CD4-positive, CD25-positive, alpha-beta regulatory T cell (primary cell): ENCODE data around the gene MEAF6. TPM values are rescaled to one million over a fixed set of nuclear protein-coding genes. Genes with fewer than 3 reads are reported as not detected.
"Not testable (repeated sequence)": the region's sequence is repeated elsewhere in the genome, so short reads cannot be mapped to it uniquely, and the experiment has no call there.

Experiments
- ATAC-seq, 2 donors: fragments of 150-1000 bp; cut with Tn5 transposase; one replicate each; pipeline ENCODE4 v1.10.0; 2021; ENCODE audit warnings: low read depth in 2 of 2, moderate number of reproducible peaks in 2 of 2, moderate library complexity in 1 of 2
- DNase-seq, 3 donors: peaks; one replicate each; pipeline versions ENCODE4 v3.0.0 to v3.0.0-alpha.2; 2012 to 2022; ENCODE audit warnings: mixed read lengths in 1 of 3
- H3K27ac ChIP-seq: one replicate; pipeline ENCODE4 v1.7.0; 2013; ENCODE audit warnings: mild to moderate bottlenecking, low read length; ENCODE audit not compliant: insufficient read depth, poor library complexity, severe bottlenecking
- H3K27me3 ChIP-seq: one replicate; pipeline ENCODE4 v1.7.0; 2013; ENCODE audit warnings: low read length; ENCODE audit not compliant: control insufficient read depth, insufficient read depth
- H3K36me3 ChIP-seq: one replicate; pipeline ENCODE4 v1.7.0; 2013; ENCODE audit warnings: mild to moderate bottlenecking, low read length, moderate library complexity; ENCODE audit not compliant: control insufficient read depth, insufficient read depth
- H3K4me1 ChIP-seq: 2 replicates; pipeline ENCODE4 v1.7.0; 2013; ENCODE audit warnings: mild to moderate bottlenecking, low read length; ENCODE audit not compliant: insufficient read depth, control insufficient read depth, poor library complexity, severe bottlenecking
- H3K4me3 ChIP-seq: one replicate; pipeline ENCODE4 v1.7.0; 2013; ENCODE audit warnings: low read depth, mild to moderate bottlenecking, low read length, moderate library complexity
- H3K9me3 ChIP-seq, 2 experiments: 1 replicate in 1 of 2; 2 replicates in 1 of 2; pipeline ENCODE4 v1.7.0; 2013; ENCODE audit warnings: low read length in 2 of 2, mild to moderate bottlenecking in 1 of 2, moderate library complexity in 1 of 2; ENCODE audit not compliant: control insufficient read depth in 2 of 2
- H3K27ac Mint-ChIP-seq, 3 donors: one replicate each; pipeline ENCODE4 v1.8.0; 2020 to 2022; ENCODE audit warnings: mild to moderate bottlenecking in 3 of 3, mixed read lengths in 3 of 3, moderate library complexity in 2 of 3
- H3K27me3 Mint-ChIP-seq: one replicate; pipeline ENCODE4 v1.8.0; 2022; ENCODE audit warnings: mild to moderate bottlenecking, mixed read lengths
- H3K36me3 Mint-ChIP-seq: one replicate; pipeline ENCODE4 v1.8.0; 2020; ENCODE audit warnings: mixed read lengths
- H3K4me1 Mint-ChIP-seq, 4 donors: one replicate each; pipeline ENCODE4 v1.8.0; 2020 to 2022; ENCODE audit warnings: mixed read lengths in 4 of 4, mild to moderate bottlenecking in 1 of 4
- H3K4me3 Mint-ChIP-seq, 4 donors: one replicate each; pipeline ENCODE4 v1.8.0; 2020 to 2022; ENCODE audit warnings: mild to moderate bottlenecking in 4 of 4, mixed read lengths in 4 of 4, moderate library complexity in 3 of 4
- H3K9me3 Mint-ChIP-seq, 7 donors: one replicate each; pipeline ENCODE4 v1.8.0; 2020 to 2022; ENCODE audit warnings: mixed read lengths in 7 of 7, mild to moderate bottlenecking in 3 of 7, moderate library complexity in 2 of 7
- polyA plus RNA-seq, 4 donors: library from polyadenylated mRNA; unstranded; fragments of 300-500 nt; fragmentation: Illumina TruSeq; gene quantifications; one replicate each; pipeline ENCODE4 v1.2.3, GENCODE V29; 2021
- total RNA-seq: library from RNA; stranded (reverse); gene quantifications from one replicate; pipeline ENCODE4 v1.2.3, GENCODE V29; 2022

MEAF6 gene
- total RNA-seq (52.3 TPM), polyA plus RNA-seq (100 to 1,000 TPM; 143 to 163 (median 150) TPM)

DNA sequence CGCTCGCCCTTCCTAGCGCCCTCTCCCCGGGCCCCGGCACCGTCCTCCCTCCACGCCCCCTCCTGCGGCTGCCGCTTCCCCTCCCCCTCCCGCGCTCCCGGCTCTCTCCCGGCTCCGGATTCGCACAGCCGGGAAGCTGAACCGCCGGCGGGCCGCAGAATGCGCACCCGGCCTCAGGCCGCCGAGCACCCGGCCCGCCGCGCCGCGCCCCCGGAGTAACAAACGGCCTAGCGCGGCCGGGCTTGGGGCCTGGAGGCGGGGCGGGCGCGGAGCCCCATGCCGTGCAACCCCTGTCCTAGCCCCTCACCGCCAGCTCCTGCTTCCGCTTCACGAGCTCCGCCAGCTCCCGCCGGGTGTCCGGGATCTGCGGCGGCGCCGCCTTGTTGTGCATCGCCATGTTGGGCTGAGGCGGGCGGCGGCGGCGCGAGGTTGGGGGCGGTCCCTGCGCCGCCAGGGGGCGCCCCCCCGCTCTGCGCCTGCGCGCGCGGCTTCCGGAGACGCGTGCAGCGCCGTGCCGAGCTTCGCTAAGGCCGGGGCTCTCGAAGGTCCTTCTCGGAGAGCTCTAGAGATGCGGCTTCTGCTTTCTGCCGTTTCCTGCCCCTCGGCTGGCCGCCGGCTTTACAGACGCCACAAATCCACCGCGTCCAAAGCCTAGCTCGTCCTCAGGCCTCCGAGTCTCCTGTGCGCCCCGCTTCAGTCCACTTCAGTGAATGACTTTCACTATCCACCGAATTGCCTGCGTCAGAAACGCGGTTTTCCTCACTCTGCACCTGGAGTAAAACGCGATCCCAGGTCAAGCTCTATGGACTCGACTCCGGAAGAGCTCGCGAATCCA, at the start of gene MEAF6:
TSS of gene MEAF6 (minus strand) at position 417 of the 835 bp plus-strand sequence. CDS start at position 397, 20 bp downstream.
- H3K4me3 ChIP-seq = peak within 1 kb of the TSS; percentile 91
- peak; percentile 96 for ATAC-seq
- peaks cover 11% of the 10 kb centered on the region for H3K36me3 ChIP-seq
- no peaks in the 10 kb centered on the region for H3K27me3 ChIP-seq
- H3K9me3 Mint-ChIP-seq = peaks cover 0 to 2% (median 0%) of the 10 kb centered on the region in 7 donors
- H3K4me1 ChIP-seq = peaks cover 32% of the 10 kb centered on the region
- peak within 1 kb of the TSS; percentile 87 for H3K27ac ChIP-seq
- peaks cover 11% of the 10 kb centered on the region for H3K36me3 Mint-ChIP-seq
- H3K27ac Mint-ChIP-seq = peak within 1 kb of the TSS; percentile 96 to 99 (median 98)
- H3K4me3 Mint-ChIP-seq = peak within 1 kb of the TSS; percentile 94 to 98 (median 97)
- peaks cover 20 to 45% (median 36%) of the 10 kb centered on the region in 4 donors for H3K4me1 Mint-ChIP-seq
- no peaks in the 10 kb centered on the region for H3K9me3 ChIP-seq
- H3K27me3 Mint-ChIP-seq = no peaks in the 10 kb centered on the region
- DNase-seq = peak; percentile 81 to 86 (median 85)

DNA sequence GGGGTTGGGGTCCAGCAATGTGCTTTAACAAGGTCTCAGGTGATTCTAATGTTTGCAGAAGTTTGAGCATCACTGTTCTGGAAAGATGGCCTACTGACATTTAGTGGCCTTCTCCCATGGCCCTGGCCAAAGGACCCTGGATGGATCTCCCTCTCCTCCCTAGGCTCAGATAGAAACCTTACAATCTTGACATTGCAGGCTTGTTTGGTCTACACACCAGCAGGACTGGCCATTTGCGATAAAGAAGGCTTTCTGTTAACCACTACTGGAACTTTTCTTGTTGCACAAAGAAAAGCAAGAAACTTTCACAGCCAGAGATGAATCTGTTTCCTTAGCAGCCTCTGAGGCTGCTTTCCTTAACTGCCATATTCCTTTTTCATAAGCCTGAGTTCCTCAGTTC, 48.4 kb upstream of the MEAF6 start:
- Mint-ChIP-seq H3K4me3 (no peak overlapping the region), H3K27me3 (peaks cover 6% of the 10 kb centered on the region), H3K36me3 (peaks cover 23% of the 10 kb centered on the region), H3K9me3 (no peaks in the 10 kb centered on the region), H3K27ac (peak overlapping the region in 1 of 3 donors; percentile 29), H3K4me1 (peaks cover 0 to 4% (median 1%) of the 10 kb centered on the region in 4 donors)
- no peak overlapping the region for H3K27ac ChIP-seq
- no peak overlapping the region for H3K4me3 ChIP-seq
- peaks cover 32% of the 10 kb centered on the region for H3K36me3 ChIP-seq
- DNase-seq (no peak), ATAC-seq (no peak)
- no peaks in the 10 kb centered on the region for H3K4me1 ChIP-seq
- no peaks in the 10 kb centered on the region for H3K9me3 ChIP-seq
- no peaks in the 10 kb centered on the region for H3K27me3 ChIP-seq

DNA sequence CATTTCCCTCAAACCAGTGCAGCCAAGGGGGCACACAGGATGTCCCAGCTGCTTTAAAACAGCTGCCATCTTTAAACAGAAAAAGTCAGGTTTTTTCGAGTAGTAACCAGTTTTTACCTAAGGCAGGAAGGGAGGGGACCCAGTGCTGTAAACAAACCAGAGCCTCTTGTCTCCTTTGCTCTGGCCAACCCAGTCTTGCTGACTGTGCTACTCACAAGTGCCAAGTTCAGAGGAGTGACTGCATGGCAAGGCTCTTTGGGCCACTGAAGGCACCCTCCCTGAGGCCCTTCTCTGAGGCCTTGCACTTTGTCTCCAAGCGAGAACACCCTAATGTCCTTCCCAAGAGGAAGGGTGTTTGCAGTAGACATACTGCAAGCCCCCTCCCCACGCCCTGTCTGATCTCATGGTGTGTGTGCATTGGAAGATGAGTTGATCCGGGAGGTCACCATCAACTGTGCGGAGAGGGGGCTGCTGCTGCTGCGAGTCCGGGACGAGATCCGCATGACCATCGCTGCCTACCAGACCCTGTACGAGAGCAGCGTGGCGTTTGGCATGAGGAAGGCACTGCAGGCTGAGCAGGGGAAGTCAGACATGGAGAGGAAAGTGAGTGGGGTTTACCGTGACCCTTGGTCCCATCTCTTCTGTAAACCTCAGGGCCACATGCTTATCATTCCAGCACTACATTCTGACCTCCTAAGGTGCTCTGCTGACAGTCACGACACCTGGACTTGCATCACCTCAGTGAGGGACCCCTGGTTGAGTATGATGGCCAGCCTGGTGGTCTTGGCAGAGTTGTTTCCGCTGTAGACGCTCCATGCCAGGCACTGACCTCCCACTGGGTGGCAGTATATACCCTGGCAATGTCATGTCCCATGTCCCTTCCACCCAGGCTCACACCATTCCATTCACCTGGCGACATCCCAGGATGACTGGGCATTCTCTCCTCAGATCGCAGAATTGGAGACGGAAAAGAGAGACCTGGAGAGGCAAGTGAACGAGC, 46.9 kb upstream of the MEAF6 start:
- Histone ChIP-seq H3K4me3 (no peak overlapping the region), H3K27me3 (no peaks in the 10 kb centered on the region), H3K4me1 (no peaks in the 10 kb centered on the region), H3K27ac (no peak overlapping the region), H3K9me3 (no peaks in the 10 kb centered on the region), H3K36me3 (peaks cover 17% of the 10 kb centered on the region)
- Mint-ChIP-seq H3K4me1 (peaks cover 0 to 7% (median 1%) of the 10 kb centered on the region in 4 donors), H3K36me3 (peaks cover 9% of the 10 kb centered on the region), H3K4me3 (no peak overlapping the region), H3K27ac (peak overlapping the region in 2 of 3 donors; percentile 73 to 84), H3K9me3 (no peaks in the 10 kb centered on the region), H3K27me3 (peaks cover 6% of the 10 kb centered on the region)
- ATAC-seq (no peak), DNase-seq (peak in 2 of 3 donors; percentile 14 to 82)

DNA sequence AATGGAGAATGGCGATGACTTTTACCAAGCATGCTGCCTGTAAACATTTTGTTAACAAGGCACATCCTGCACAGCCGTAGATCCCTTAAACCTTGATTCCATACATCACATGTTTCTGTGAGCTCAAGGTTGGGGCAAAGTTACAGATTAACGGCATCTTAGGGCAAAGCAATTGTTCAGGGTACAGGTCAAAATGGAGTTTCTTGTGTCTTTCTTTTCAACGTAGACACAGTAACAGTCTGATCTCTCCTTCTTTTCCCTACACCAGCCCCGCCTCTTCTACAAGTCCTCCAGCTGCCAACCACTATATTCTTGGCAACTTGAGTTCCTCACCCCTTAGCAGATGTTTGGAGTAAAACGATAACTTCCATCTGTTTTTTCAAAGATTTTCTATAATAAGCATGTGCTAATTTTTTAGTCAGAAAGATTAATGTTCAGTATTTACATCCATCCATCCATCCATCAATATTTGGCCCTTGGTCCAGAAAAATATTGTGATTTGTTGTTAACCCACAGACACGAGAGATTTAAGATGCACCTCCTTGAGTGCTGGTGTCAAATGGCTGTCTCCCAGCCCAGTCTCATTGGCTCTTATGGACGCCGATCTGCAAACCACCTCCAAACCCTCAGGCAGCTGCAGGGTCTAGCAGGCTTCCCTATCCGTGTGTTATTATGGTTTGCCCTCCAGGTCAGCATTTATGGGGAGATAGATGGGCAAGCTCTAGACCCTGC, 46.0 kb upstream of the MEAF6 start:
- no peaks in the 10 kb centered on the region for H3K4me1 ChIP-seq
- H3K4me1 Mint-ChIP-seq = peaks cover 0 to 7% (median 1%) of the 10 kb centered on the region in 4 donors
- H3K9me3 Mint-ChIP-seq = no peaks in the 10 kb centered on the region
- DNase-seq (no peak), ATAC-seq (no peak)
- peak overlapping the region in 1 of 3 donors; percentile 66 for H3K27ac Mint-ChIP-seq
- peaks cover 8% of the 10 kb centered on the region for H3K36me3 ChIP-seq
- H3K27me3 ChIP-seq = no peaks in the 10 kb centered on the region
- H3K4me3 ChIP-seq = no peak overlapping the region
- peaks cover 6% of the 10 kb centered on the region for H3K27me3 Mint-ChIP-seq
- H3K4me3 Mint-ChIP-seq = peak overlapping the region in 1 of 4 donors; percentile 21
- H3K9me3 ChIP-seq = no peaks in the 10 kb centered on the region
- no peak overlapping the region for H3K27ac ChIP-seq
- H3K36me3 Mint-ChIP-seq = peaks cover 3% of the 10 kb centered on the region

DNA sequence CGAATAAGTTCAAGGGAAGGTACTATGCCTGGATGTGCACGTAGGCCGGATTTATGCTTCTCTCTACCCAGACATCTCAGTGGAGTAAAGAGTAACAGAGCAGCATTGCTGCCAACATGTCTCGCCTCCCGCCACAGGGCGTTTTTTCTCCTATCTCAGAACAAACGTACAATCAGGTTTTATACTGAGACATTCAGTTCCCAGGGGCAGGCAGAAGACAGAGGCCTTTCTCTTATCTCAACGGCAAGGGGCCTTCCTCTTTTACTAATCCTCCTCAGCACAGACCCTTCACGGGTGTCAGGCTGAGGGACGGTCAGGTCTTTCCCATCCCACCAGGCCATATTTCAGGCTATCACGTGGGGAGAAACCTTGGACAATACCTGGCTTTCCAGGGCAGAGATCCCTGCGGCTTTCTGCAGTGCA, 45.4 kb upstream of the MEAF6 start:
- not testable (repeated sequence) for ATAC-seq, H3K4me3 ChIP-seq, H3K4me1 ChIP-seq, H3K27ac Mint-ChIP-seq, H3K36me3 Mint-ChIP-seq, H3K27me3 ChIP-seq, H3K36me3 ChIP-seq, H3K9me3 Mint-ChIP-seq, H3K9me3 ChIP-seq, H3K27me3 Mint-ChIP-seq, DNase-seq, H3K4me1 Mint-ChIP-seq, H3K27ac ChIP-seq
- H3K4me3 Mint-ChIP-seq = peak overlapping the region in 1 of 4 donors; percentile 33

DNA sequence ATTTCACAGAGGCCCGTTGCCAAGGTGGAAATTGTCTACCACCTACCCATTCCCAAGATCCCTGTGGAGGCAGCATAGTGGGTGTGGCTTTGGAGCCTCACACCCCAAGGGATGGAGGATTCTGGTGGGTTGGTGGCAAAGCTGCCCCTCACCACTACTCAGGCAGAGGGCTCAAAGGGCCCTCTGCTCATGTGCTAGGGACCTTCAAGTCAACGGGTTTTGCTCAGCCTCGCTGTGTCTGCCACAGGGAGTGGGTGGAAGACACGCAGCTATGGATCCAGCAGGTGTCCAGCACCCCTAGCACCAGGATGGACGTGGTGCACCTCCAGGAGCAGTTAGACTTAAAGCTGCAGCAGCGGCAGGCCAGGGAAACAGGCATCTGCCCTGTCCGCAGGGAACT, 44.5 kb upstream of the MEAF6 start:
- no peaks in the 10 kb centered on the region for H3K4me1 ChIP-seq
- no peak overlapping the region for H3K27ac Mint-ChIP-seq
- ATAC-seq = no peak
- H3K36me3 ChIP-seq = no peaks in the 10 kb centered on the region
- H3K4me1 Mint-ChIP-seq = peaks cover 3 to 9% (median 5%) of the 10 kb centered on the region in 4 donors
- H3K27ac ChIP-seq = no peak overlapping the region
- peaks cover 6% of the 10 kb centered on the region for H3K27me3 Mint-ChIP-seq
- H3K4me3 Mint-ChIP-seq = peak overlapping the region in 1 of 4 donors; percentile 34
- peaks cover 2% of the 10 kb centered on the region for H3K36me3 Mint-ChIP-seq
- no peak overlapping the region for H3K4me3 ChIP-seq
- no peaks in the 10 kb centered on the region for H3K27me3 ChIP-seq
- no peaks in the 10 kb centered on the region for H3K9me3 Mint-ChIP-seq
- no peak for DNase-seq
- no peaks in the 10 kb centered on the region for H3K9me3 ChIP-seq

DNA sequence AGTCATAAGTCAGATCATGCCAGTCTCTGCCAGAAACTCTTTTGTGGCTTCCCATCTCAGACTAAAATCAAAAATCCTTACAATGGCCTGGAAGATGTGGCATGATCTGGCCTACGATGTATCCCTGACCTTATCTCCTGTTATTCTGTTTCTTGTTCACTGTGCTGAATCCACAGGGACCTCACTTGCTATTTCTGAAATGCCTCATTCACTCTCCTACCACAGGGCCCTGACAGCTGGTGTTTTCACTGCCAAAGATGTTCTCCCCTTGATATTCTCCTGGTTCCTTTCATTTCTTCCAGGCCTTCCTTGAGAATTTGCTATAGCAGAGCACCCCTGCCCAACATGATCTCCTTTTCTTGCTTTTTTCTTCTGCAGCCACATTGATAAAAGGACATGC, 43.8 kb upstream of the MEAF6 start:
- peaks cover 3% of the 10 kb centered on the region for H3K36me3 Mint-ChIP-seq
- no peaks in the 10 kb centered on the region for H3K9me3 ChIP-seq
- H3K4me1 ChIP-seq = peaks cover 3% of the 10 kb centered on the region
- H3K9me3 Mint-ChIP-seq = no peaks in the 10 kb centered on the region
- peaks cover 6% of the 10 kb centered on the region for H3K27me3 Mint-ChIP-seq
- ATAC-seq = no peak
- H3K4me1 Mint-ChIP-seq = peaks cover 7 to 12% (median 8%) of the 10 kb centered on the region in 4 donors
- no peak overlapping the region for H3K4me3 ChIP-seq
- peak overlapping the region in 2 of 4 donors; percentile 22 to 70 for H3K4me3 Mint-ChIP-seq
- H3K27ac ChIP-seq = no peak overlapping the region
- H3K27ac Mint-ChIP-seq = no peak overlapping the region
- no peaks in the 10 kb centered on the region for H3K27me3 ChIP-seq
- no peaks in the 10 kb centered on the region for H3K36me3 ChIP-seq
- DNase-seq = no peak
